ENCODE measurements around the gene TMEM63B.
A peak's percentile ranks its signal among the peaks of the same experiment; 100 is the strongest.
"Not testable (repeated sequence)": the region's sequence is repeated elsewhere in the genome, so short reads cannot be mapped to it uniquely, and the experiment has no call there.

TMEM63B gene

GRCh38 chr6:44171899-44172546 is 44.7 kb downstream of the TMEM63B start:
- DNase-seq (ENCODE audit: low read depth in 2 of 2), result no peak

GRCh38 chr6:44172731-44173500 is 45.6 kb downstream of the TMEM63B start:
- peak; percentile 9 to 23 for DNase-seq (ENCODE audit: low read depth in 2 of 2)

- DNase-seq (ENCODE audit: low read depth in 2 of 2), result no peak
These were observed 48.9 kb downstream of the TMEM63B start for GRCh38 chr6:44176130-44176761.

- DNase-seq (ENCODE audit: low read depth in 2 of 2), result no peak
These were observed 49.6 kb downstream of the TMEM63B start for GRCh38 chr6:44176762-44177509.

GRCh38 chr6:44177691-44178423 is 50.5 kb downstream of the TMEM63B start:
- DNase-seq (ENCODE audit: low read depth in 2 of 2), result no peak

GRCh38 chr6:44178424-44179071 is 51.2 kb downstream of the TMEM63B start:
- DNase-seq (ENCODE audit: low read depth in 2 of 2), result no peak

GRCh38 chr6:44179072-44179536 is 51.8 kb downstream of the TMEM63B start:
- DNase-seq (ENCODE audit: low read depth in 2 of 2), result no peak

GRCh38 chr6:44179648-44180047 is 52.3 kb downstream of the TMEM63B start:
- no peak for DNase-seq (ENCODE audit: low read depth in 2 of 2)

GRCh38 chr6:44180406-44180805 is 53.1 kb downstream of the TMEM63B start:
- DNase-seq (ENCODE audit: low read depth in 2 of 2), result no peak

GRCh38 chr6:44180886-44181285 is 53.5 kb downstream of the TMEM63B start:
- DNase-seq (ENCODE audit: low read depth in 2 of 2), result no peak

GRCh38 chr6:44181784-44182183 is 54.4 kb downstream of the TMEM63B start:
- DNase-seq (ENCODE audit: low read depth in 2 of 2), result not testable (repeated sequence)

- no peak for DNase-seq (ENCODE audit: low read depth in 2 of 2)
These were observed 55.6 kb downstream of the TMEM63B start for GRCh38 chr6:44182911-44183390.

- DNase-seq (ENCODE audit: low read depth in 2 of 2), result no peak
These were observed 56.4 kb downstream of the TMEM63B start for GRCh38 chr6:44183783-44184182.

- not testable (repeated sequence) for DNase-seq (ENCODE audit: low read depth in 2 of 2)
These were observed 58.0 kb downstream of the TMEM63B start for GRCh38 chr6:44185356-44185755.

- DNase-seq (ENCODE audit: low read depth in 2 of 2), result no peak
These were observed 58.7 kb downstream of the TMEM63B start for GRCh38 chr6:44185953-44186634.

- no peak for DNase-seq (ENCODE audit: low read depth in 2 of 2)
These were observed 59.3 kb downstream of the TMEM63B start for GRCh38 chr6:44186635-44187025.

GRCh38 chr6:44188819-44189218 is 61.5 kb downstream of the TMEM63B start:
- DNase-seq (ENCODE audit: low read depth in 2 of 2), result no peak

GRCh38 chr6:44189257-44189656 is 61.9 kb downstream of the TMEM63B start:
- DNase-seq (ENCODE audit: low read depth in 2 of 2), result no peak

- no peak for DNase-seq (ENCODE audit: low read depth in 2 of 2)
These were observed 63.4 kb downstream of the TMEM63B start for GRCh38 chr6:44190715-44191114.

- DNase-seq (ENCODE audit: low read depth in 2 of 2), result no peak
These were observed 65.2 kb downstream of the TMEM63B start for GRCh38 chr6:44192428-44193041.
